Endothelial cell of umbilical vein (primary cell): ENCODE measurements around the gene CRABP1. TPM values are rescaled to one million over a fixed set of nuclear protein-coding genes. Genes with fewer than 3 reads are reported as not detected.

Source experiments
- BruUV-seq: library from RNA; stranded (reverse); fragments of 400-500 nt; replicated peaks from 2 replicates; lab custom pipeline; 2021; lab: Mats Ljungman, UMichigan
- CTCF ChIA-PET: fragments of 300-600, 350-600 bp; sonication (Branson Sonifier 250); formaldehyde crosslinking; loops from one replicate; lab custom pipeline; 2021; ENCODE audit warnings: antibody characterized with exemption, inconsistent platforms; lab: Charles Lee
- POLR2A ChIA-PET: fragments of 300-600, 350-600 bp; sonication (Branson Sonifier 250); formaldehyde crosslinking; loops from one replicate; lab custom pipeline; 2021; ENCODE audit warnings: antibody characterized with exemption, inconsistent platforms; lab: Charles Lee
- DNase-seq: peaks from one replicate; pipeline ENCODE4 v3.0.0-alpha.2; 2011; ENCODE audit warnings: low read depth, low spot score
- FAIRE-seq: peaks from 2 replicates; lab custom pipeline; 2011; peaks lifted over from hg19 to GRCh38; lab: Jason Lieb, UNC
- H2AFZ ChIP-seq: 2 replicates; pipeline ENCODE4 v1.6.0; 2012; ENCODE audit warnings: low read depth, low read length, control low read depth, inconsistent platforms
- H3K27ac ChIP-seq: 2 replicates; pipeline ENCODE4 v1.5.1; 2011; ENCODE audit warnings: low read depth, mild to moderate bottlenecking, control low read depth, low read length, moderate library complexity; ENCODE audit not compliant: insufficient read depth
- H3K27me3 ChIP-seq, 2 experiments: 2 replicates each; pipeline versions ENCODE4 v1.6.0 to v1.6.1; 2011; ENCODE audit warnings: low read length in 2 of 2, mixed read lengths in 1 of 2; ENCODE audit not compliant: control insufficient read depth in 2 of 2, insufficient read depth in 2 of 2
- H3K36me3 ChIP-seq, 2 experiments: 2 replicates in 1 of 2; 3 replicates in 1 of 2; pipeline ENCODE4 v1.5.1; 2011; ENCODE audit warnings: low read length in 2 of 2, mild to moderate bottlenecking in 1 of 2, moderate library complexity in 1 of 2; ENCODE audit not compliant: control insufficient read depth in 2 of 2, insufficient read depth in 2 of 2; ENCODE audit errors: extremely low read depth in 1 of 2
- H3K4me1 ChIP-seq: 3 replicates; pipeline ENCODE4 v1.5.1; 2011; ENCODE audit warnings: mild to moderate bottlenecking, low read length; ENCODE audit not compliant: control insufficient read depth, insufficient read depth; ENCODE audit errors: extremely low read depth
- H3K4me2 ChIP-seq: 2 replicates; pipeline ENCODE4 v1.6.1; 2011; ENCODE audit warnings: low read length, control low read depth, mixed read lengths; ENCODE audit not compliant: insufficient read depth
- H3K4me3 ChIP-seq, 3 experiments: fragments of 200-600 bp in 1 of 3; sonication (generic), shearing (Covaris generic) in 1 of 3; replicated peaks in 1 of 3; 2 replicates each; pipeline ENCODE4 v1.5.1; 2011 to 2016; ENCODE audit warnings: control low read depth in 3 of 3, low read length in 3 of 3, mild to moderate bottlenecking in 2 of 3, inconsistent platforms in 1 of 3, low read depth in 1 of 3, moderate library complexity in 1 of 3; ENCODE audit not compliant: insufficient read depth in 1 of 3
- H3K79me2 ChIP-seq: 2 replicates; pipeline ENCODE4 v1.6.0; 2012; ENCODE audit warnings: low read length, inconsistent platforms; ENCODE audit not compliant: control insufficient read depth, insufficient read depth
- H3K9ac ChIP-seq: replicated peaks from 2 replicates; pipeline ENCODE3; 2011; ENCODE audit warnings: low read length, control low read depth; ENCODE audit not compliant: insufficient read depth; ENCODE audit errors: extremely low read depth
- H3K9me1 ChIP-seq: replicated peaks from 3 replicates; pipeline ENCODE4 v1.6.0; 2011; ENCODE audit warnings: mild to moderate bottlenecking, low read length; ENCODE audit not compliant: control insufficient read depth, insufficient read depth; ENCODE audit errors: extremely low read depth
- H3K9me3 ChIP-seq: replicated peaks from 2 replicates; pipeline ENCODE4 v1.5.1; 2012; ENCODE audit warnings: low read length, inconsistent platforms; ENCODE audit not compliant: control insufficient read depth, insufficient read depth
- H4K20me1 ChIP-seq: replicated peaks from 2 replicates; pipeline ENCODE3; 2011; ENCODE audit warnings: mild to moderate bottlenecking, low read length; ENCODE audit not compliant: control insufficient read depth, insufficient read depth; ENCODE audit errors: extremely low read depth
- CTCF ChIP-seq, 2 donors: IDR thresholded peaks; 1 replicate in 1 of 2; 2 replicates in 1 of 2; pipeline ENCODE4 v1.5.1; 2011; ENCODE audit warnings: low read length in 2 of 2, mild to moderate bottlenecking in 2 of 2, moderate library complexity in 2 of 2, control low read depth in 1 of 2, inconsistent platforms in 1 of 2, low read depth in 1 of 2; ENCODE audit not compliant: insufficient read depth in 1 of 2; ENCODE audit errors: extremely low read depth in 1 of 2
- EZH2 ChIP-seq: IDR thresholded peaks from 2 replicates; pipeline ENCODE4 v1.6.1; 2012; ENCODE audit warnings: borderline replicate concordance, low read depth, mild to moderate bottlenecking, moderate library complexity, low read length, inconsistent platforms; ENCODE audit not compliant: severe bottlenecking
- FOS ChIP-seq: IDR thresholded peaks from 2 replicates; pipeline ENCODE4 v1.6.1; 2011; ENCODE audit warnings: mild to moderate bottlenecking, low read length, moderate library complexity, borderline replicate concordance; ENCODE audit not compliant: insufficient read depth
- GATA2 ChIP-seq: IDR thresholded peaks from 2 replicates; pipeline ENCODE4 v1.7.0; 2011; ENCODE audit warnings: low read depth, mild to moderate bottlenecking, moderate library complexity, mixed read lengths, low read length; ENCODE audit not compliant: insufficient read length, insufficient read depth
- JUN ChIP-seq: IDR thresholded peaks from 2 replicates; pipeline ENCODE4 v1.6.1; 2011; ENCODE audit warnings: borderline replicate concordance, low read depth; ENCODE audit not compliant: insufficient read length, insufficient read depth
- MAX ChIP-seq: IDR thresholded peaks from 2 replicates; pipeline ENCODE4 v1.6.1; 2011; ENCODE audit not compliant: insufficient read depth, insufficient read length
- MYC ChIP-seq: IDR thresholded peaks from one replicate; pipeline ENCODE4 v1.6.1; 2011; ENCODE audit warnings: mild to moderate bottlenecking, low read depth, low read length
- POLR2A ChIP-seq: IDR thresholded peaks from 2 replicates; pipeline ENCODE4 v1.6.1; 2012; ENCODE audit warnings: low read depth, mild to moderate bottlenecking, control low read depth, low read length
- POLR2AphosphoS5 ChIP-seq: IDR thresholded peaks from 2 replicates; pipeline ENCODE4 v1.6.1; 2012; ENCODE audit warnings: low read depth, mild to moderate bottlenecking, control low read depth, low read length, moderate library complexity; ENCODE audit not compliant: insufficient read depth
- dilution Hi-C: fragments of 300-500 bp; cut with MboI; formaldehyde crosslinking; loops from one replicate; pipeline ENCODE4 v1.15.0; 2019; ENCODE audit warnings: low sequenced_read_pairs; ENCODE audit not compliant: extremely low pct_ligation_motif_present
- intact Hi-C: fragments of 100-400 bp; cut with micrococcal nuclease; formaldehyde crosslinking; loops from one replicate; pipeline ENCODE4 v1.10.0; 2022
- polyA plus RNA-seq, 4 experiments: library from polyadenylated mRNA; depleted of rRNA in 3 of 4; stranded (reverse) in 3 of 4; unstranded in 1 of 4; fragments of >200 nt; gene quantifications; 2 replicates each; pipeline versions ENCODE4 v1.2.1 to v1.2.3, GENCODE V29; 2011 to 2012; ENCODE audit warnings: missing spikeins in 1 of 4
- total RNA-seq: library from RNA; stranded (reverse); gene quantifications from 2 replicates; pipeline ENCODE4 v1.2.3, GENCODE V29; 2021

The CRABP1 gene
- total and polyA plus RNA-seq, 2 donors (not counting 3 experiments of a cell fraction or from before 2014, with no cell fraction given) = 0.11 TPM; not detected in 1

- Histone ChIP-seq H4K20me1 (no peaks in the 10 kb centered on the region), H3K27me3 (no peaks in the 10 kb centered on the region), H3K36me3 (no peaks in the 10 kb centered on the region), H3K4me3 (no peak overlapping the region), H3K9me3 (no peaks in the 10 kb centered on the region), H3K9me1 (no peaks in the 10 kb centered on the region), H2AFZ (no peak overlapping the region), H3K79me2 (no peaks in the 10 kb centered on the region), H3K4me1 (peaks cover 16% of the 10 kb centered on the region), H3K9ac (no peak overlapping the region), H3K4me2 (no peak overlapping the region), H3K27ac (no peak overlapping the region)
- FAIRE-seq (no peak), DNase-seq (no peak)
- ChIA-PET CTCF (no interaction called here), POLR2A (no interaction called here)
- dilution Hi-C loops (no loop called here), intact Hi-C loops (loop anchor here (10.0 kb wide), 1 partner anchor 435 kb away; no protein-coding TSS in a partner anchor)
- TF ChIP-seq FOS (no peak), POLR2A (no peak), EZH2 (no peak), POLR2AphosphoS5 (no peak), CTCF (IDR thresholded peaks at IDR 0.05; ENCODE audit: extremely low read depth in 1 of 2, insufficient read depth in 1 of 2, low read depth in 1 of 2, low read length in 2 of 2) (no peak), MAX (no peak), JUN (no peak), MYC (no peak), GATA2 (no peak)
- BruUV-seq = no TSS peak
Observed at GRCh38 chr15:78319588-78319987, 20.6 kb upstream of the CRABP1 start.
